Ishikawa (cell line): ENCODE data around the gene GLIPR1.

Experiments used
- CEBPB ChIP-seq: IDR thresholded peaks from 2 replicates; pipeline ENCODE4 v1.6.1; 2012
- CREB1 ChIP-seq: IDR thresholded peaks from 2 replicates; pipeline ENCODE4 v1.6.1; 2012; ENCODE audit warnings: low read depth
- EGR1 ChIP-seq: IDR thresholded peaks from 2 replicates; pipeline ENCODE4 v1.6.1; 2012
- EP300 ChIP-seq: IDR thresholded peaks from 2 replicates; pipeline ENCODE4 v1.6.1; 2012; ENCODE audit warnings: borderline replicate concordance
- FOXM1 ChIP-seq: IDR thresholded peaks from 2 replicates; pipeline ENCODE4 v1.6.1; 2012; ENCODE audit warnings: low read depth, borderline replicate concordance
- RAD21 ChIP-seq: IDR thresholded peaks from 2 replicates; pipeline ENCODE4 v1.6.1; 2012; ENCODE audit warnings: low read depth
- TAF1 ChIP-seq: IDR thresholded peaks from 2 replicates; pipeline ENCODE4 v1.6.1; 2012; ENCODE audit warnings: low read depth, mild to moderate bottlenecking
- TCF12 ChIP-seq: IDR thresholded peaks from 2 replicates; pipeline ENCODE4 v1.6.1; 2012; ENCODE audit warnings: low read depth
- YY1 ChIP-seq: IDR thresholded peaks from 2 replicates; pipeline ENCODE4 v1.6.1; 2012; ENCODE audit warnings: low read depth
- ZBTB7A ChIP-seq: IDR thresholded peaks from 2 replicates; pipeline ENCODE4 v1.6.1; 2012; ENCODE audit warnings: low read depth
- TF ChIP-seq, protein P1 (sequence below): IDR thresholded peaks from 2 replicates; pipeline ENCODE4 v1.6.1; 2012
- TF ChIP-seq, protein P2 (sequence below): IDR thresholded peaks from 2 replicates; pipeline ENCODE4 v1.6.1; 2012; ENCODE audit warnings: low read depth, mild to moderate bottlenecking

DNA sequence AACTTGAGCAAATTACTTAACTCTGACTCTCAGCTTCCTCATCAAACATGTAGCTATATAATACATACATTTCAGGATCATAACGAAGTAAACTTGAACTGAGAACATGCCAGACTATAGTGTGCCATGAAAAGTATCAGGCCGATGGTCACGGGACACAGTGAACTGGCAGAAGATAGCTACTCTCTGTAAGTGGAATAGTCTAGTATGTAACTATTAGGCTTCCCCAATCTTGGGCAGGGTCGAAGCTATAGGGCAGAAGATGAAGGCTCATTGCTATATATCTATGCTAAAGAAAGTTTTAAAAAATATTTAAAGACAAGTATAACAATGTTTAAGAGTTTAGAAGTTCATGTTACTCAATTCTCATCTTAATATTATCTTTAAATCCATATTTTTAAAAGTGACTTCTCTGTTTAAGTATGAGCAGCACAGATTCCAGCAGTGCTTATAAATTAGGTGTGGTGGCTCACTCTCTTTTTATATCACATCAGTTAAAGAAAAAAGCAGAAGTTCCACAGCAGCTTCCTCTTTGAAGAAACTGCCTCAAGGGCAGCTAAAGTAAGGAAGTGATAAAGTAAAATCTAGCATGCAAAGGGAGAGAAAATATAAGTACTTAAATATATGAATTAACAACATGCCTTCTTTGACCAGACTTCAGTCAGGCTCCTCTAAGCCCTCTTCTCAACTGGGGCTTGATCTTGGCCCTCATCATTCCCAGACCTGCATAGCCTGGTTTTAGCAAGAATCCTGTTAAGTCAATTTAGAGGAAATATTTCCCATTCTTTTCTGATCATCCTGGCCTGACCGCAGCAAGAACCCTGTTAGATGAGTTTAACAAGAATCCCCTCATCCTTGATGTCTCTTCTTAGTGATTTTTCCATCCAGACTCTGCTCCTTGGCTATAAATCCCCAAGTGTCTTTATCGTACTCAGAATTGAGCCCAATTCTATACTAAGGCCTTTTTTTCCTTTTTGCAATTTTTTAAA, 8.4 kb upstream of the GLIPR1 start:
- no peak for TF ChIP-seq RAD21
- TF ChIP-seq, protein P1, sequence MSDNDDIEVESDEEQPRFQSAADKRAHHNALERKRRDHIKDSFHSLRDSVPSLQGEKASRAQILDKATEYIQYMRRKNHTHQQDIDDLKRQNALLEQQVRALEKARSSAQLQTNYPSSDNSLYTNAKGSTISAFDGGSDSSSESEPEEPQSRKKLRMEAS = no peak
- no peak for TF ChIP-seq CEBPB
- no peak for TF ChIP-seq TAF1
- TF ChIP-seq, protein P2, sequence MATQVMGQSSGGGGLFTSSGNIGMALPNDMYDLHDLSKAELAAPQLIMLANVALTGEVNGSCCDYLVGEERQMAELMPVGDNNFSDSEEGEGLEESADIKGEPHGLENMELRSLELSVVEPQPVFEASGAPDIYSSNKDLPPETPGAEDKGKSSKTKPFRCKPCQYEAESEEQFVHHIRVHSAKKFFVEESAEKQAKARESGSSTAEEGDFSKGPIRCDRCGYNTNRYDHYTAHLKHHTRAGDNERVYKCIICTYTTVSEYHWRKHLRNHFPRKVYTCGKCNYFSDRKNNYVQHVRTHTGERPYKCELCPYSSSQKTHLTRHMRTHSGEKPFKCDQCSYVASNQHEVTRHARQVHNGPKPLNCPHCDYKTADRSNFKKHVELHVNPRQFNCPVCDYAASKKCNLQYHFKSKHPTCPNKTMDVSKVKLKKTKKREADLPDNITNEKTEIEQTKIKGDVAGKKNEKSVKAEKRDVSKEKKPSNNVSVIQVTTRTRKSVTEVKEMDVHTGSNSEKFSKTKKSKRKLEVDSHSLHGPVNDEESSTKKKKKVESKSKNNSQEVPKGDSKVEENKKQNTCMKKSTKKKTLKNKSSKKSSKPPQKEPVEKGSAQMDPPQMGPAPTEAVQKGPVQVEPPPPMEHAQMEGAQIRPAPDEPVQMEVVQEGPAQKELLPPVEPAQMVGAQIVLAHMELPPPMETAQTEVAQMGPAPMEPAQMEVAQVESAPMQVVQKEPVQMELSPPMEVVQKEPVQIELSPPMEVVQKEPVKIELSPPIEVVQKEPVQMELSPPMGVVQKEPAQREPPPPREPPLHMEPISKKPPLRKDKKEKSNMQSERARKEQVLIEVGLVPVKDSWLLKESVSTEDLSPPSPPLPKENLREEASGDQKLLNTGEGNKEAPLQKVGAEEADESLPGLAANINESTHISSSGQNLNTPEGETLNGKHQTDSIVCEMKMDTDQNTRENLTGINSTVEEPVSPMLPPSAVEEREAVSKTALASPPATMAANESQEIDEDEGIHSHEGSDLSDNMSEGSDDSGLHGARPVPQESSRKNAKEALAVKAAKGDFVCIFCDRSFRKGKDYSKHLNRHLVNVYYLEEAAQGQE = no peak
- TF ChIP-seq EGR1 = no peak
- no peak for TF ChIP-seq TCF12
- TF ChIP-seq CREB1 = no peak
- TF ChIP-seq ZBTB7A = no peak
- TF ChIP-seq FOXM1 = no peak
- TF ChIP-seq EP300 = no peak
- TF ChIP-seq YY1 = no peak
